ENCODE measurements around the gene STUB1. TPM values are rescaled to one million over a fixed set of nuclear protein-coding genes. Genes with fewer than 3 reads are reported as not detected.
A peak's percentile ranks its signal among the peaks of the same experiment; 100 is the strongest.

STUB1 gene
- total and polyA plus RNA-seq, 10 of the 15 experiments (the other 5 are each of a cell fraction or from before 2014, with no cell fraction given) = 4.2 to 136 (median 67.1) TPM

DNA sequence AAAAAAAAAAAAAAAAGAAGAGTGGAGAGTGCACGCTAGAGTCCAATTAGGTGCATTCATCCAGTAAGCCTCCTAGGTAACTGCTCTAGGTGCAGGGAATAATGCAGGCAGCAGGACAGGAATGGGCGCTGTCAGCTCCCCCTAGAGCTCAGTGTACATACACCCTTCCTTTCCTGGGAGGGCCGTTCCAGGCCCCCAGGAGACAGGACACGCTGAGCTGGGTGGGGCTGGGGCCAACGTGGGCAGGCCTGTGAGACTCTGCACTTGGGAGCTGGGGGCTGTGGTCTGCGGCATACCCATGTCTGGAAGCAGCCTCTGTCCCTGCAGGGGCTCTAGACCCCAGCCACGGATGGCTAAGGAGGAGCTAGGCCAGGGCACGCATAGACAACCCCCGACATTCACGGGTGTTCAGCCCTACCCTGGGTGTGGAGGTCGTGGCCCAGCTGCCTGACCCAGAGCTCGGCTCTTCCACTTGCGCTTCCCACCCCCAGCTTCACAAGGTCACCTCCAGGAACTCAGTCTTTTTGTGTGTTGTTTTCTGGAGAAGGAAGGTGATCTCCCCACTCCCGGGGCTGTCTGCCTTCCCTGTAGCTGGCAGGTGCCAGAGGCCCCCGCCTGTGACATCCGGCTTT, 39.7 kb downstream of the STUB1 start:
- Histone ChIP-seq H3K27me3 (replicated peaks in 1 of 2; ENCODE audit: control insufficient read depth in 2 of 2, insufficient read depth in 2 of 2, low read length in 1 of 2) (no peaks in the 10 kb centered on the region), H3K9ac (ENCODE audit: control insufficient read depth, insufficient read depth, low read length) (peak overlapping the region; percentile 91), H3K27ac (ENCODE audit: control insufficient read depth, insufficient read depth) (peak overlapping the region; percentile 87), H3K9me3 (replicated peaks; ENCODE audit: control insufficient read depth, insufficient read depth, low read length) (no peaks in the 10 kb centered on the region), H3K4me1 (ENCODE audit: control insufficient read depth, insufficient read depth, low read length) (peaks cover 13% of the 10 kb centered on the region), H4K20me1 (ENCODE audit: control insufficient read depth, insufficient read depth) (0 out of 2 replicates have a peak, but pooled peaks cover 2% of the 10 kb centered on the region), H3K36me3 (ENCODE audit: control insufficient read depth in 2 of 2, insufficient read depth in 2 of 2, low read length in 1 of 2) (no peaks in the 10 kb centered on the region), H3K4me3 (peak overlapping the region; percentile 86), H3K4me2 (ENCODE audit: control insufficient read depth, insufficient read depth) (peak overlapping the region; percentile 69), H3K79me2 (ENCODE audit: control insufficient read depth, insufficient read depth, low read length) (no peaks in the 10 kb centered on the region; the same call in 1 of the 2 replicates), H2AFZ (ENCODE audit: control insufficient read depth, low read depth, low read length) (peak overlapping the region; percentile 6)
- ATAC-seq (peak; percentile 4), FAIRE-seq (peak; percentile 66), DNase-seq (ENCODE audit: low read depth, low spot score) (no peak)
- in situ Hi-C loops (cut with MboI) = no loop called here
- intact Hi-C loops (cut with micrococcal nuclease; ENCODE audit: unreplicated experiment) = loop anchor here (2.0 kb wide), 2 partner anchors 21 to 35 kb away; partner anchors contain the start of genes CIAO3 and JMJD8
- CTCF ChIA-PET = interaction anchor here (0.7 to 2.5 kb wide), 11 partner anchors 8 to 69 kb away, joined by 3 to 16 read pairs (median 5); partner anchors contain the start of genes CHTF18, CIAO3, RPUSD1 and WDR24
- 14% methylated on average over 16 of the region's 16 CpGs for WGBS (ENCODE audit: insufficient coverage, insufficient replicate concordance, low lambda C conversion rate, missing lambda C conversion rate)
- TF ChIP-seq POLR2AphosphoS2 (IDR thresholded peaks at IDR 0.05; ENCODE audit: low read depth, low read length) (0 out of 2 replicates have a peak, but pooled peaks have one; percentile 29), BHLHE40 (IDR thresholded peaks at IDR 0.05; ENCODE audit: borderline replicate concordance in 1 of 2, low read depth in 2 of 2, low read length in 1 of 2) (peak in 1 of 2 experiments; percentile 29; a peak in 1 of 4 replicates), RB1 (IDR thresholded peaks at IDR 0.05; ENCODE audit: borderline replicate concordance) (no peak), CBFB (IDR thresholded peaks at IDR 0.05; ENCODE audit: low read depth) (no peak), EZH2 (IDR thresholded peaks at IDR 0.05; ENCODE audit: borderline replicate concordance, control insufficient read depth, low read depth, low read length) (no peak), JUND (IDR thresholded peaks at IDR 0.05; ENCODE audit: low read depth, low read length) (no peak), CEBPB (IDR thresholded peaks at IDR 0.05; ENCODE audit: borderline replicate concordance in 1 of 2, low read depth in 2 of 2, low read length in 2 of 2) (no peak), CBX3 (IDR thresholded peaks at IDR 0.05; ENCODE audit: borderline replicate concordance, low read depth) (no peak), TBL1XR1 (IDR thresholded peaks at IDR 0.05; ENCODE audit: low read depth, low read length) (no peak), GATAD2B (conservative IDR thresholded peaks at IDR 0.05; ENCODE audit: low read depth) (0 out of 2 replicates have a peak, but pooled peaks have one; percentile 52), EGR1 (IDR thresholded peaks at IDR 0.05; ENCODE audit: borderline replicate concordance in 1 of 2, low read depth in 2 of 2, low read length in 2 of 2) (peak in 1 of 2 experiments; percentile 30; a peak in 1 of 3 replicates), CEBPZ (IDR thresholded peaks at IDR 0.05; ENCODE audit: low read depth, low read length) (no peak), YY1 (IDR thresholded peaks at IDR 0.05; ENCODE audit: low read depth, low read length) (0 out of 2 replicates have a peak, but pooled peaks have one; percentile 11)
- TF ChIP-seq, protein P1, sequence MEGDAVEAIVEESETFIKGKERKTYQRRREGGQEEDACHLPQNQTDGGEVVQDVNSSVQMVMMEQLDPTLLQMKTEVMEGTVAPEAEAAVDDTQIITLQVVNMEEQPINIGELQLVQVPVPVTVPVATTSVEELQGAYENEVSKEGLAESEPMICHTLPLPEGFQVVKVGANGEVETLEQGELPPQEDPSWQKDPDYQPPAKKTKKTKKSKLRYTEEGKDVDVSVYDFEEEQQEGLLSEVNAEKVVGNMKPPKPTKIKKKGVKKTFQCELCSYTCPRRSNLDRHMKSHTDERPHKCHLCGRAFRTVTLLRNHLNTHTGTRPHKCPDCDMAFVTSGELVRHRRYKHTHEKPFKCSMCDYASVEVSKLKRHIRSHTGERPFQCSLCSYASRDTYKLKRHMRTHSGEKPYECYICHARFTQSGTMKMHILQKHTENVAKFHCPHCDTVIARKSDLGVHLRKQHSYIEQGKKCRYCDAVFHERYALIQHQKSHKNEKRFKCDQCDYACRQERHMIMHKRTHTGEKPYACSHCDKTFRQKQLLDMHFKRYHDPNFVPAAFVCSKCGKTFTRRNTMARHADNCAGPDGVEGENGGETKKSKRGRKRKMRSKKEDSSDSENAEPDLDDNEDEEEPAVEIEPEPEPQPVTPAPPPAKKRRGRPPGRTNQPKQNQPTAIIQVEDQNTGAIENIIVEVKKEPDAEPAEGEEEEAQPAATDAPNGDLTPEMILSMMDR (IDR thresholded peaks at IDR 0.05 in 2 of 3, conservative IDR thresholded peaks at IDR 0.05 in 1 of 3; ENCODE audit: control insufficient read depth in 2 of 3, extremely low read depth in 1 of 3, insufficient read depth in 1 of 3, low read depth in 3 of 3, low read length in 3 of 3) = peak in 2 of 3 experiments; percentile 31 to 38; a peak in 3 of 6 replicates
- RAD21 ChIA-PET (ENCODE audit: unreplicated experiment) = interaction anchor here (0.8 to 2.4 kb wide), 5 partner anchors 8 to 68 kb away, joined by 3 to 10 read pairs (median 3); partner anchors contain the start of genes CHTF18 and RPUSD1
- BruUV-seq (replicated peaks) = TSS peak; percentile 79
- POLR2A ChIA-PET = interaction anchor here (0.5 to 2.5 kb wide), 7 partner anchors 8 to 372 kb away, joined by 3 to 29 read pairs (median 10); partner anchors contain the start of genes CHTF18, CIAO3 and RPUSD1
- SMC1A ChIA-PET (ENCODE audit: uncharacterized antibody, unreplicated experiment) = interaction anchor here (0.8 to 1.3 kb wide), 3 partner anchors 8 to 68 kb away, joined by 3 to 4 read pairs (median 3); partner anchors contain the start of genes CHTF18 and RPUSD1
